OCI-LY1 (cell line): ENCODE results near the gene FBXW11.

Experiments used
- H2AFZ ChIP-seq: fragments of 200-600 bp; sonication (generic), shearing (Covaris generic); 2 replicates; pipeline ENCODE4 v1.6.0; 2014; ENCODE audit warnings: antibody characterized with exemption, mild to moderate bottlenecking, low read length
- H3F3A ChIP-seq: fragments of 200-600 bp; sonication (generic), shearing (Covaris generic); 2 replicates; pipeline ENCODE4 v1.6.0; 2014; ENCODE audit warnings: mild to moderate bottlenecking, antibody characterized with exemption, low read length, moderate library complexity; ENCODE audit not compliant: insufficient read depth
- H3K27ac ChIP-seq: fragments of 200-600 bp; sonication (generic); 2 replicates; pipeline ENCODE4 v1.5.1; 2014; ENCODE audit warnings: low read length, mixed run types, mild to moderate bottlenecking, low read depth; ENCODE audit not compliant: poor library complexity, severe bottlenecking
- H3K27me3 ChIP-seq: fragments of 200-600 bp; sonication (generic); 2 replicates; pipeline ENCODE4 v1.6.0; 2014; ENCODE audit warnings: antibody characterized with exemption, mild to moderate bottlenecking, low read length, moderate library complexity; ENCODE audit not compliant: insufficient read depth
- H3K36me3 ChIP-seq: fragments of 200-600 bp; sonication (generic); 2 replicates; pipeline ENCODE4 v1.6.1; 2014; ENCODE audit warnings: mild to moderate bottlenecking, antibody characterized with exemption, low read length, moderate library complexity, mixed read lengths; ENCODE audit not compliant: insufficient read depth
- H3K4me1 ChIP-seq: fragments of 200-600 bp; sonication (generic); 2 replicates; pipeline ENCODE4 v1.5.1; 2014; ENCODE audit warnings: mild to moderate bottlenecking, low read length, moderate library complexity; ENCODE audit not compliant: insufficient read depth, severe bottlenecking
- H3K4me2 ChIP-seq: fragments of 200-600 bp; sonication (generic), shearing (Covaris generic); 2 replicates; pipeline ENCODE4 v1.6.1; 2014; ENCODE audit warnings: low read length
- H3K4me3 ChIP-seq: fragments of 200-600 bp; sonication (generic); 2 replicates; pipeline ENCODE4 v1.5.1; 2014; ENCODE audit warnings: low read length, low read depth, mild to moderate bottlenecking, mixed read lengths; ENCODE audit not compliant: poor library complexity, severe bottlenecking
- H3K79me2 ChIP-seq: fragments of 200-600 bp; shearing (Covaris generic); 2 replicates; pipeline ENCODE4 v1.6.1; 2016; ENCODE audit warnings: mixed run types, low read length, mixed read lengths; ENCODE audit not compliant: insufficient read depth
- H3K9ac ChIP-seq: fragments of 200-600 bp; sonication (generic), shearing (Covaris generic); 2 replicates; pipeline ENCODE4 v1.6.1; 2014; ENCODE audit warnings: mild to moderate bottlenecking, low read length, mixed read lengths
- H3K9me2 ChIP-seq: fragments of 200-600 bp; sonication (generic), shearing (Covaris generic); 2 replicates; pipeline ENCODE4 v1.6.1; 2014; ENCODE audit warnings: low read depth, mild to moderate bottlenecking, low read length, mixed read lengths
- H3K9me3 ChIP-seq: fragments of 200-600 bp; shearing (Covaris generic); 2 replicates; pipeline ENCODE4 v1.6.1; 2014; ENCODE audit warnings: low read length, mixed read lengths
- H4K20me1 ChIP-seq: fragments of 200-600 bp; sonication (generic), shearing (Covaris generic); 2 replicates; pipeline ENCODE4 v1.6.0; 2016; ENCODE audit warnings: mild to moderate bottlenecking, low read length; ENCODE audit not compliant: insufficient read depth
- CTCF ChIP-seq: fragments of 200-600 bp; sonication (generic), shearing (Covaris generic); IDR thresholded peaks from 2 replicates; pipeline ENCODE4 v1.5.1; 2017; ENCODE audit warnings: mild to moderate bottlenecking, antibody characterized with exemption, low read length, moderate library complexity, mixed read lengths
- EZH2 ChIP-seq: fragments of 200-600 bp; sonication (generic), shearing (Covaris generic); IDR thresholded peaks from 2 replicates; pipeline ENCODE4 v1.8.0; 2017; ENCODE audit warnings: borderline replicate concordance, mixed run types, mild to moderate bottlenecking, antibody characterized with exemption, low read length, moderate library complexity, mixed read lengths

Gene FBXW11

DNA sequence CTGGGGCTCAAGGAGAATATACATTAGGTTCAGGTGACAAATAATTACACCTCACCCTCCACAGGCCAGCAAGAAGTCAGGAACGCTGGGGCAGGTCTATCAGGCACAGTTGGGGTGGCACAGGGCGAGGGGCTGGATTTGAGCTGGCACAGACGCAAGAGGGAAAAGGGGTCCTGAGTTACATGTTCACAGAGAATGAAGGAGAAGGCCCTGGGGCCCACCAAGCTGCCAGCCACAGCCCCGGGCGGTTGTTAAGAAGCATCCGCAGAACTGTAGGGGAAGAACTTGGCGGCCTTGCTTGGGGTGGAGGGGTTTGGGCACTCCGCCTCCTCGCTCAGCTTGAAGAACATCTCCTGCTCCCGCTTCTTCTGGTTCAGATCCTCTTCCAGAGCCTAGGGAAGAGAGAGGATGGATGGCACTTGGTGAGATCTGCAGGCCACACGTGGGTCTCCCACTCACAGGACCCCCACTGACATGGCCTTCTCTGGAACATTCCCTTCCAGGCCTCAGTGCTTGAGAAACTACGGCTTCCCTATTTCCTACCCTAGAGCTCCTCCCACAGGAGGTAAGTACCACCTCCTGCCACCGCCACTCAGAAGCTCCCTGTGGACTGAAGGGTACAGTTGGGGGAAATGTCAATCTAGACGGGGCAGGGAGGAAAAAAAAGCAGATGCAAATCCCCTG lies 38.3 kb upstream of the FBXW11 start:
- Histone ChIP-seq H3K4me2 (no peak overlapping the region), H3K36me3 (peaks cover 52% of the 10 kb centered on the region)

GRCh38 chr5:172043865-172044264 lies 37.4 kb upstream of the FBXW11 start:
- TF ChIP-seq CTCF (no peak), EZH2 (no peak)
- H3K9me2 ChIP-seq = no peaks in the 10 kb centered on the region
- H3K4me3 ChIP-seq = no peak overlapping the region
- H2AFZ ChIP-seq = no peak overlapping the region
- H3K27ac ChIP-seq = no peak overlapping the region
- H3K36me3 ChIP-seq = peaks cover 46% of the 10 kb centered on the region
- no peaks in the 10 kb centered on the region for H3K4me1 ChIP-seq
- H3F3A ChIP-seq = no peaks in the 10 kb centered on the region
- H3K4me2 ChIP-seq = no peak overlapping the region
- H3K9ac ChIP-seq = no peak overlapping the region
- H4K20me1 ChIP-seq = no peaks in the 10 kb centered on the region
- no peaks in the 10 kb centered on the region for H3K27me3 ChIP-seq
- no peaks in the 10 kb centered on the region for H3K79me2 ChIP-seq
- no peaks in the 10 kb centered on the region for H3K9me3 ChIP-seq

More for the DNA sequence above, 38.3 kb upstream of the FBXW11 start:
- H3K9me2 ChIP-seq = no peaks in the 10 kb centered on the region
- no peaks in the 10 kb centered on the region for H3K27me3 ChIP-seq
- no peak overlapping the region for H3K9ac ChIP-seq
- no peak overlapping the region for H3K27ac ChIP-seq
- H2AFZ ChIP-seq = no peak overlapping the region
- H4K20me1 ChIP-seq = no peaks in the 10 kb centered on the region
- H3F3A ChIP-seq = no peaks in the 10 kb centered on the region
- no peaks in the 10 kb centered on the region for H3K79me2 ChIP-seq
- no peak overlapping the region for H3K4me3 ChIP-seq
- no peak for TF ChIP-seq EZH2
- TF ChIP-seq CTCF = no peak
- no peaks in the 10 kb centered on the region for H3K9me3 ChIP-seq
- H3K4me1 ChIP-seq = no peaks in the 10 kb centered on the region

DNA sequence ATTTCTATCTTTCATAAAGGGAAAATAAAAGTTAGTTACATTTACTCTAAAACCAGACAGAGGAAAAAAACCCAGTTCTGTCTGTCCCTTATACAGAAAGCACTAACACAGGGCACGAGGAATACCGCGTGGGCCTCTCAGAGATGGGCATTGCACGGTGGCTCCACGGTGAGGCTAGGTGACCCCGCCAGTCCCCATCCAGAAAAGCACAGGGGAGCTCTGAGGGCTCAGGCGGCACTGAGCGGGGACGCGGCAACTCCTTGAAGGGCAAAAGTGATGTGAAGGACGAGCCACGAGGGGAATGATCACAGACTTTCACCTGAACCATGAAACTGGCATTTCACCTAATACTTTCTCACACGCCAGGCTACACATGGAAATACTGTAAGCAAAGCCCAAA lies 35.7 kb upstream of the FBXW11 start:
- Histone ChIP-seq H3K4me1 (no peaks in the 10 kb centered on the region), H3K27ac (no peak overlapping the region), H3K79me2 (no peaks in the 10 kb centered on the region), H3K9ac (no peak overlapping the region), H3K36me3 (peaks cover 31% of the 10 kb centered on the region), H2AFZ (no peak overlapping the region), H3K9me2 (no peaks in the 10 kb centered on the region), H4K20me1 (no peaks in the 10 kb centered on the region), H3K4me3 (no peak overlapping the region), H3K9me3 (no peaks in the 10 kb centered on the region), H3K4me2 (no peak overlapping the region), H3F3A (no peaks in the 10 kb centered on the region), H3K27me3 (no peaks in the 10 kb centered on the region)
- TF ChIP-seq EZH2 (no peak), CTCF (no peak)
